HG03432 (cell line): Measurements from ENCODE around the gene GPC1.

ENCODE experiments used
- ATAC-seq: cut with Tn5 transposase; IDR thresholded peaks from one replicate; pipeline ENCODE4 v1.9.1; 2021; ENCODE audit warnings: mild to moderate bottlenecking, moderate library complexity; ENCODE audit not compliant: unreplicated experiment

GPC1 gene

DNA sequence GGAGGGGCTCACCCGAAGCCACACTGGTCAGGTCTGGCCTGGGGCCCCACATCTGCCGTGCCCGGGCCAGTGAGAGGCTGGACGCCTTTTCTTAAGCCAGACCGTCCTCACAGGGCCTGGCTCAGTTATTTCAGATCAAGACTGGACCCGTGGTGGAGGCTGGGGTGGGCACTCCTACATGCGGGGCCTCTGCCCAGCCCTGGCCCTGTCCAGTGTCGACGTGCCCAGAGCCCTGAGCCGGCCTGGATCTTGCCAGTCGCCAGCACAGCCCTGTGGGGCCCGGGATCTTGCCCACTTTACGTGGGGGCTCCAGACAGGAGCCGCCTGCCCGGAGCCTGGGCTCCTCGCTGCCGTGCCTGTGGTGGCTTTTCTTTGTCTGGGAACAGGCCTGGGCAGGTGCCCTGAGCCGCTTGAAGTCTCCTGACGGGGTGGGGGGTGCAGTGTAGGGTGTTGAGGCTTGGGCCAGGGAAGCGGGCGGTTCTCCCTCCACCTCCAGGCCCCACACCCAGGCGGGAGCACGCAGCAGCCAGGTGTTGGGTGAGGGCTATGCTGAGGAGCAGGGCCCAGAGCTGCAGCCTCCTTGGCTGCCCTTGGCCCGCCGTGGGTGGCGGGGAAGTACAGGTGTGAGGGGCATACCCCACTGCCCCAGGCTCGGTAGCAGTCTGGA, 6.0 kb downstream of the GPC1 start:
- ATAC-seq, result no peak

- ATAC-seq, result no peak
Measured at GRCh38 chr2:240441993-240442411, 6.5 kb downstream of the GPC1 start.

DNA sequence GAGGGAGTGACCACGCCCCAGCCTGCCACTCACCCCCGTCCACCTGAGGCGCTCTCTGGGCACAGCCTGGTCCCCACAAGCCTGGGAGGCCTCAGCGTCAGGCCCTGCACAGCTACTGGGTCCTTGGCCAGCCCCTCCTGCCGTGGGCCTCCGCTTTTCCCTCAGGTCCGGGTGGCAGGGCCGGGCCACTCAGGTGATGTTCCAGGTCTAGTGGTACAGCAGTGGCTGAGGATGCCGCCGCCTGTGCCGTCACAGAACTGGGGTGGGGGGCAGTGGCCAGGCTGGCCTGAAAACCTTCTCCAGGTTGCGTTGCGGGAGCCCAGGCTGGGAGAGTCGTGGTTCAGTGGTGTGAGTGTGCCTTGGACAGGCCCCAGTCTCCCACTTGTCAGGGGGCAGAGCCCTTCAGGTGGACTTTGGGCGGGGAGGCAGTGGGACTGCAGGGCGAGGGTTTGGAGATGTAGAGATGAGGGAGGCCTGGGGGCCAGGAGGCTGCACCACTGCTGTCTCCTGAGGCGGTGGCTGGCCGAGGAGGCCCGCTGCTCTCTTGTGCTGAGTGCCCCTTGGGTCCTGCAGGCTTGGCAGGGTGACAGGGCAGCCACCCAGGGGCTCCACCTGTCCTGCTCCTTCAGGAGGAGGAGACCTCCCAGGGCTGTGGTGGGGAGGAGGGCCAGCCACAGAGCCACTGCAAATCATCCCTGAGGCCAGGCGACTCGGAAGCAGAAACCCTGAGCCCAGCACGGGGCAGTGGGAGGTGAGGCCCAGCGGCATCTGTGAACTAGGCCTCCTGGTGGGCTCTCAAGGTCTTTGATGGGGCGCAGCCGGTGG, 7.6 kb downstream of the GPC1 start:
- ATAC-seq, result no peak

DNA sequence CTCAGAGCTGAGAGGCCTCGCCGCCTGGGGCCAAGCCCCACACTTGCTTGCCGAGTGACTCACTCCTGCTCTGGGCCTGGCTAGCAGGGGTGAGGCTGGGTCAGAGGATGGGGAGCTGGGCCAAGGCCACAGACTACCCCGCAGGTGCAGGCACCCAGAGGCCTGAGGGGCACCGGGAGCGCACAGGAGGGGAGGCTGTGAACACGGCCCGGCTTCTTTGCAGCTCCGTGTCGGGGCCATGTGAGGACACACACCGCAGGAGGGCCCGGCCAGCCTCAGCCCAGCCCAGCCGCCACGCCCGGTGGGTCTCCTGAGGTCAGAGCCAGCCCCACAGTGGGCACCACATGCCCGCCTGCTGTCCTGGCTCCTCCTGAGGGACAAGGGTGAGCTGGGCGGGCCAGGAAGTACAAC, 8.4 kb downstream of the GPC1 start:
- ATAC-seq, result no peak

DNA sequence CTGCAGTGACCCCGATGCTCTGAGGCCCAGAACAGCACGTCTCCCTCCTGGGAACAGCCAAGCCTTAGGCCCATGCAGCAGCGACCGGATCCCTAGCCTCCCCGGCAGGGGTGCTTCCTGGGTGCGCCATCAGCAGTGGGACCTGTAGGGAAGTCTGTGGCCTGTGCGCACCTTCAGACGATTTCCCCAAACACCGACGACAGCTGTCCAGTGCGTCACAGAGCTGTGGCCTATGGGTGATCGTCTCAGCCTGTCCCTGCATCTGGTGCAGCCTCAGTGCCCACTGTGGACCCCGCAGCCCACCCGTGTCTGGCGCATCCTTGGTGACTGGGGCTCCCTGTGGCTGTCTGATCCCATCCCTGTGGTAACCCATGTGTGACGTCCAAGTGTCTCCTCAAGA, 9.0 kb downstream of the GPC1 start:
- no peak for ATAC-seq

GRCh38 chr2:240445961-240446663, 10.6 kb downstream of the GPC1 start:
- ATAC-seq, result no peak

DNA sequence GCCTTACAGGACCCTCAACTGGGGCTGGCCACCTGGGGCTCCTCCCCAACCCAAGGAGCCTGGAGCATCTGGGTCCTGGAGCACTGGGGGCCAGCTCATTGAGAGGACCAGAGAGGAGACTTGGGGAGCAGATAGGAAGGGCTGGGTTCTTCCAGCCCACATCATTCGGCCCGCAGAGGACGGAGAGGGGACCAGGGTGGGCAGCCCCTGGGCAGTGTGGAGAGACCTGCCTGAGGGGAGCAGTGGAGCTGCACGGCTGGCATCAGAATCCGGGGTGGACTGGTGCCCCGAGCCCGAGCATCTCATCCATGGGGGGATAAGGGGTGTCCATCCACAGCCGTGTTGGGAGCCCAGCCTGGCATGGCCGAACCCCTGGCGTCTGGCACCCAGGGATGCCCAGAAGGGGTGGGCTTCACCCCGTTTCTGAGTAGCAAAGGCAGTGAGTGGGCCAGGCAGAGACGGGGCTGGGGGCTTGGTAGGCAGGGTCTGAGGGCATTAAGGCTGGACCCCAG, 11.3 kb downstream of the GPC1 start:
- no peak for ATAC-seq

DNA sequence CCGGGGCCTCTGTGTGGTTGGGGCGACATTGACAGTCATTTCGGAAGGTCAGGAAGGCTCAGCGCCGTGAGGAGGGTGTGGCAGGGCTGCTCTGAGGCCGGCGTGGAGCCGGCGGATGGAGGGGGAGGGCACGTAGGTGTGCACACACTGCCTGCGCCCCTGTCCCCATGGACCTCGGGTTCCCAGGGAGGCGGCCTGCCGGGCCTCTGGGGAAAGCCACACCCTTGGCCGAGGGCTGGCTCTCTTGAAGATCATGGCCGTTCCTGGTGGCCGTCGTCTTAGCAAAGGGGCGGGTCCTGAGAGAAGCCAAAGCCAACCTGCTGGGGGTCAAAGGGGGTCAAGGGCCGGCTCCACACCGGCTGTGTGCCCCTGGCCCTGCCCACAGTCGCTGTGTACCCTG, 11.9 kb downstream of the GPC1 start:
- ATAC-seq, result no peak

DNA sequence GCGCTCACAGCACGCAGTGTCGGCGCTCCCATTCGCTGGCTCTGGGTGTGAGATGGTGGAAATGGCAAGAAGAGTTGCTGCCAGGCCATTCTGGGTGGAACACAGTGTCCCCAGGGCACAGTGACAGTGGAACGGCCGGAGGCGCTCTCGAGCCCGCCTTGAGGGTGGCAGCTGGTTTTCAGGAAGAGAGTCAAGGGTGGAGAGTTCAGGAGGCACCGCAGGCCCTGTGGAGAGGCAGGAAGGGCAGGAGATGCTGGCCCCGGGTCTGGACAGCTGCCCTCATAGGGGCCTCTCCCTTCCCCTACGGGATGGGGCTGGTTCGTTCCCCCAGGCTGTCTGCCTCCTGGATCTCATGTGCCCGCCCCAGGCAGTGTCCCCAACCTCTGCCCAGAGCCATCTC, 12.5 kb downstream of the GPC1 start:
- no peak for ATAC-seq

DNA sequence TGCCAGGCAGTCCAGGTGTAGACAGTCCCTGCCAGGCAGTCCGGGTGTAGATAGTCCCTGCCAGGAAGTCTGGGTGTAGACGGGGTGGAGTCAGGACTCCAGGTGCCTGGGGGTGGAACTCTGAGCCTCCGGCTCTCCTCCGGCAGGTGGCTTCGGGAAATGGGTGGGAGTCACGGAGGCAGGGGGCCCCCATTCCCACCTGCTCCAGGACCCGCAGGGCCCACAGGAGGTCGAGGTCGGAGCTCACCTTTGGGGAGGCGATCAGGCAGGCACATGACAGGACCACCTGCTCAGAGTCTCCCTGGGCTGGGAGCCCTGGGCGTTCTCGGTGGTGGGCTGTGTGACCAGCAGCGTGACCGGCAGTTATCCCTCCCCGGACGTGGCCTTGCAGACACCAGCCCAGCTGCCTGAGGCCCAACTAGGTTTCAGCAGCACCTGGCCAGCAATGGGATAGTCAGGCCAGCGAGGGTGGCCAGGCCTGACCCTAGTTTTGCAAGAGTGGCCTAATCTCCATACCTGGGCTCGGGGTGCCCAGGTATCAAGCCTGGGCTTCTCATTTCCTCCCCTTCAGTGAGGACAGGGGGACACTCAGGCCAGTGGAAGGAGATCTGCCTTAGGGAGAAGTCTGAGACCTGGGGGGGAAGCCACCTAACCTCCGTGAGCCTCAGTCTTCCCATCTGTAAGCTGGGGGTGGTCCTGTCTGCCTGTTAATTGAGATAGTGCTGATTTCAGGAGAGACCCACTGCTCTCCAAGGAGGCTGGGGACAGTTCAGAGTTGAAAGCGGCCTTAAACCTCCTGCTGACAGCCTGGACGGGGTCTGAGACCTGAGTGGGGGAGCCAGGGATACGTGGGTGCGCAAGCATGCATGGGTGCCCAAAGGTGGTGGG, 13.2 kb downstream of the GPC1 start:
- ATAC-seq, result no peak

DNA sequence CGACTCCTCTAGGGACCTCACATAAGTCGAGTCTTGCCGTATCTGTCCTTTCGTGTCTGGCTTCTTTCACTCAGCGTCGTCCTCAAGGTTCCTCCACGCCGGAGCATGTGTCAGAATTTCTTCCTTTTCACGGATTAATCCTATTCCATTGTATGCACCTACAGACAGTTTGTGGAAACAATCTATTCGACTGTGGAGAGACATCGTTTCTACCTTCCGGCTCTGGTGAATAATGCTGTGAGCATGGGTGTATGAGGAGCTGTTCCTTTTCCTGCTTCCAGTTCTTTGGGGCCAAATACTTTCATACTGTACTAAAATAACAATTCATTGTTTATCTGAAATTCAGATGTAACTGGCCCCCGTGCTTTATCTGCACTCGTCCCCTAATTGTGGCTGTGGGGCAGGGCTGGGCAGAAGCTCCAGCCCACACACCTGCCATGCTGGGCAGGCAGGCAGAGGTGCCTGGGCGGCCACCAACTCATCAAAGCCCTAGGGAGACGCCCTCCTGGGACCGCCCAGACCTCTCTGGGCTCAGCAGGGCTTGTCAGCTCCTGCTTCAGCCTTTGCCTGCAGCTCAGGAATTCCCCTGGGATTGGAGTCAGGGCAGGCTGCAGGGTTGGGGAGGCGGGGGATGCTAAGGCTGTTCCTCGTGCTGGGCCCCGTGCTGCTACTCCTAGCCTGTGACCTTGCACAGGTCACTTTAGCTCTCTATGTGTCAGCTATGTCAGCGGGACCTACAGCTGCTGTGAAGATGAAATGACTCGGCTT, 14.5 kb downstream of the GPC1 start:
- no peak for ATAC-seq

GRCh38 chr2:240450532-240451107, 15.2 kb downstream of the GPC1 start:
- ATAC-seq, result no peak

DNA sequence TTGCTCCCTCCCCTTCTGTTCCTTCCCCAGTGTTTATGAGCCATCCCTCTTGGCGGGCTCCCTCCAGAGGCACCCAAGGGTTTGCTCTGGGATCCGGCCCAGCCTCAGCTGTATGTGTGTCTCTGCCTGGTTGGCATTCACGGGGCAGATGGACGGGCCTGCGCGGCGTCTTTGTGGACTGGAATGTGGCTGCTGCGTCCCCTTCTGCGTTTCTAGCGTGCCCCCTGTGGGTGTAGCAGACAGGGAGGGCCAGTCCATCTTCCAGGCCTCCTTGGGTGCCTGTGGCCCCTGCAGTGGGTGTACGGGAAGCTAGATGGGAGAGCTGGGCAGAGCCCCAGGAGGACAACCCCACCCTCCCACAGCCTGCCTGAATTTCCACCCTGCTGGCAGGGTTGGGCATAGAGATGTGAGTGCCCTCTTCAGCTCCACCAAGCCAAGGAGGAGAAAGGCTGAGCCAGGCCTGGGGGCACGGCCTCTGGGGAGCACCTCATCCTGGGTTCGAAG, 15.7 kb downstream of the GPC1 start:
- no peak for ATAC-seq

DNA sequence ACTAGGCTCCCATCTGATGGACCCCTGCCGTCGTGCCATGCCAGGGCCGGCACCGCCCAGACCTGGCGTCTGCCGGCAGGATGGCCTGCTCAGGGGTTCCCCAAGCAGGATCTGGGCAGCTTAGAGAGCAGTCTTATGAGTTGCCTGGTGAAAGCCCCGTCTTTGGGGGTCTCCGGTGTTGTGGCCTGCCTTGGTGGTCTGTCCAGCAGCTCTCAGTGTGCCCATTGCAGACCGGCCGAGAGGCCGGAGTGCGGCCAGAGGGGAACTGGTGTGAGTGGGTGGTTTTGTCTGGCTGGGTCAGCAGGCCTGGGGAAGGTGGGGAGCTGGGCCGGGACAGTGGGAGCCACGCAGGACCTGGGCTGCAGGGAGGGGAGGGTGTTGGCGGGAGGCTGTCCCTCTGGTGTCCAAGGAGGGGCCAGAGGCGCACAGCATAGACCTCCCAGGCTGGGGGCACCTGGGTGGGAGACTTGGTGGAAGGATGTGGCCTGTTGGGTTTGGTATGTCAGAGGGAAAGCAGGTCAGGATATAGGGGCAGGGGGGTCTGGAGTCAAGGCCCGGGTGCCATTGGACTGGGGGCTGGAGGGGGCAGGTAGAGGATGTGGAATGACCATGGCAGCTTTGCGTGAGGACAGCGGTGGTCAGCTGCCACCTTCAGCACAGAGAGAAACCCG, 16.5 kb downstream of the GPC1 start:
- ATAC-seq, result no peak

DNA sequence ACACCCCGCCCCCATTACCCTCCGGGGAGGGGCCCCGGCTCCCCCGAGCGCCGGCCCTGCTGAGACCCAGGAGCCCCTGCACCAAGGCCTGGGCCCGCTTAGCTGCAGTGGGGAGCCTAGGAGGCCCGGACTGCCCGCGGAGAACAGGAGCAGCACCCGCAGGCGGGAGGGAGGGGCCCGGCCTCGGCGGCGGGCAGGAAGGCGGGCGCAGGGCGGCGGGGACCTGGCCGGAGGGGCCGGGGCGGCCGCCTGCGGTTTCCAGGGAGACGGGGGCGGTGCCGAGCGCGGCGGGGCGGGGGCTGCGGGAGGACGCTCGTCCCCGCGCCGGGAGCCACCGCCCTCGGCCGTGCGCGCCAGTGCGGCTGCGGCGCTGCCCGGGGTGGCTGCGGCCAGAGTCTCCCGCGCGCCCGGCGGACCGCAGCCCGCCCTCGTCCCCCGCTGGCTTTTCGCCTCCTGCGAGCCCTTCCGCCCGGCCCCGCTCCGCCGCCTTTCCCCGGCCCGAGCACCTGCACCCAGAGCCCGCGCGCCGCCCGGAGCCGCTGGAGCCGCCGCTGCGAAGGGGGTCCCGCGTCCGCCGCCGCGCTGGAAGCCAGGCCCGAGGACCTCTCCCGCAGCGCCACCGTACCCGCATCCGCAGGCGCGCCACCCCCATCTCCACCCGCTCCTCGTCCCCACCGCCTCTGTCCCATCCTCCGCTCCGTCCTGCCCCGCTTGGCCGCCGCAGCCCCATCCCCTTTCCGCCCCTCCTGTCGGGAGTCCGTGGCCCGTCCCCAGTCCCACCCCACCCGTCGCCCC, 17.2 kb downstream of the GPC1 start:
- ATAC-seq, result no peak

DNA sequence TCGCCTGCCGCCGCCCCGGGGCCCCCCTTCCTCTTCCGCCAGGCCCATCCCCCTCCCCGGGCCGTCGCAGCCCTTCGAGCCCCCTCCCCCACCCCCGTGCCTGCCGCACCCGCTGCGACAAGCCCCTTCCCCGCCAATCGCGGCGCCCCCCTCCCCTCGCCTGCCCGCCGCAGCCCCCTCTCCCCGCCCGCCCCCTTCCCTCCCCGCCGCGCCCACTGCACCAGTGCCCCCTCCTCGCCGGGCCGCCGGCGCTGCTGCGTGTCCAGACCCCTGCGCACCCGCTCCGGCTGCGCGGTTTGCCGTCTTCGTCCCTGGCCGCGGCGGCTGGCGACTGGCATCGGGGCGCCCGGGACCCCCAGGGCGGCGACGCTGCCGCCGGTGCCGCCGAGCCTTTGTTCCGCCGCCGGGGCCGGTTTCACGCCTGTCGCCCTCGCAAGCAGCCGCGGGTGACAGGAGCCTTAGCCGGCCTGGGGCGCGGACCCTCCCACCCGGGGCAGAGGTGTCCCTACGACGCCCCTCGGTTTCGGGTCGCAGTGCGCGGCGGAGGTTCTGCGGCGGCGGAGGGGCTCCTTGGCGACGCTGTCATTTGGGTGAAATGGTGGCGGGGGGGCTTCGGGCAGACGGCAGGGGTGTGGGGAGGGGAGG, 18.1 kb downstream of the GPC1 start:
- no peak for ATAC-seq

- no peak for ATAC-seq
Measured at GRCh38 chr2:240454106-240454901, 18.8 kb downstream of the GPC1 start.
